ENCODE results near the gene NSUN7. TPM values are rescaled to one million over a fixed set of nuclear protein-coding genes. Genes with fewer than 3 reads are reported as not detected.

Gene NSUN7
- total RNA-seq, 2 donors from 2014 or later, result 4.5 to 6.7 TPM

GRCh38 chr4:40831146-40831907 is 81.6 kb downstream of the NSUN7 start:
- Mint-ChIP-seq H3K27ac (no peak overlapping the region), H3K4me3 (no peak overlapping the region), H3K9me3 (peaks cover 5 to 9% of the 10 kb centered on the region in 2 donors), H3K27me3 (ENCODE audit: low read depth) (no peaks in the 10 kb centered on the region), H3K36me3 (ENCODE audit: insufficient read depth in 2 of 2) (peaks cover 5 to 8% of the 10 kb centered on the region in 2 donors), H3K4me1 (ENCODE audit: low read depth) (peaks cover 9% of the 10 kb centered on the region)
- ATAC-seq (replicated peaks in 1 of 2), result no peak
- DNase-seq, result no peak

- Mint-ChIP-seq H3K36me3 (ENCODE audit: insufficient read depth in 2 of 2) (peaks cover 5 to 8% of the 10 kb centered on the region in 2 donors), H3K9me3 (peaks cover 5 to 9% of the 10 kb centered on the region in 2 donors), H3K4me1 (ENCODE audit: low read depth) (peaks cover 9% of the 10 kb centered on the region), H3K27me3 (ENCODE audit: low read depth) (no peaks in the 10 kb centered on the region), H3K27ac (no peak overlapping the region), H3K4me3 (no peak overlapping the region)
- no peak for ATAC-seq (replicated peaks in 1 of 2)
- no peak for DNase-seq
Observed at GRCh38 chr4:40832175-40832574, 82.4 kb downstream of the NSUN7 start.

GRCh38 chr4:40833212-40833611 is 83.5 kb downstream of the NSUN7 start:
- H3K36me3 Mint-ChIP-seq (ENCODE audit: insufficient read depth in 2 of 2), result peaks cover 1 to 4% of the 10 kb centered on the region in 2 donors
- no peak overlapping the region for H3K27ac Mint-ChIP-seq
- no peak overlapping the region for H3K4me3 Mint-ChIP-seq
- H3K27me3 Mint-ChIP-seq (ENCODE audit: low read depth), result no peaks in the 10 kb centered on the region
- DNase-seq, result no peak
- peaks cover 1% of the 10 kb centered on the region in 2 donors for H3K9me3 Mint-ChIP-seq
- ATAC-seq (replicated peaks in 1 of 2), result no peak
- H3K4me1 Mint-ChIP-seq (ENCODE audit: low read depth), result peaks cover 2% of the 10 kb centered on the region

- Mint-ChIP-seq H3K9me3 (no peaks in the 10 kb centered on the region), H3K4me3 (no peak overlapping the region), H3K27ac (no peak overlapping the region), H3K4me1 (ENCODE audit: low read depth) (peaks cover 7% of the 10 kb centered on the region), H3K27me3 (ENCODE audit: low read depth) (no peaks in the 10 kb centered on the region), H3K36me3 (ENCODE audit: insufficient read depth in 2 of 2) (no peaks in the 10 kb centered on the region)
- ATAC-seq (replicated peaks in 1 of 2) (no peak), DNase-seq (no peak)
Observed at GRCh38 chr4:40837094-40837870, 87.5 kb downstream of the NSUN7 start.

GRCh38 chr4:40838742-40839141 is 89.0 kb downstream of the NSUN7 start:
- Mint-ChIP-seq H3K36me3 (ENCODE audit: insufficient read depth in 2 of 2) (no peaks in the 10 kb centered on the region), H3K4me1 (ENCODE audit: low read depth) (peaks cover 7% of the 10 kb centered on the region), H3K4me3 (no peak overlapping the region), H3K27me3 (ENCODE audit: low read depth) (peaks cover 6% of the 10 kb centered on the region), H3K27ac (no peak overlapping the region), H3K9me3 (no peaks in the 10 kb centered on the region)
- no peak for DNase-seq
- ATAC-seq (replicated peaks in 1 of 2), result no peak

GRCh38 chr4:40840255-40840984 is 90.7 kb downstream of the NSUN7 start:
- Mint-ChIP-seq H3K4me1 (ENCODE audit: low read depth) (peaks cover 7% of the 10 kb centered on the region), H3K9me3 (no peaks in the 10 kb centered on the region), H3K27me3 (ENCODE audit: low read depth) (peaks cover 6% of the 10 kb centered on the region), H3K27ac (no peak overlapping the region), H3K4me3 (no peak overlapping the region), H3K36me3 (ENCODE audit: insufficient read depth in 2 of 2) (no peaks in the 10 kb centered on the region)
- DNase-seq, result no peak
- ATAC-seq (replicated peaks in 1 of 2), result no peak

- H3K36me3 Mint-ChIP-seq (ENCODE audit: insufficient read depth in 2 of 2), result no peaks in the 10 kb centered on the region
- H3K4me3 Mint-ChIP-seq, result no peak overlapping the region
- peak; percentile 83 to 84 for DNase-seq
- H3K27me3 Mint-ChIP-seq (ENCODE audit: low read depth), result peaks cover 6% of the 10 kb centered on the region
- H3K9me3 Mint-ChIP-seq, result no peaks in the 10 kb centered on the region
- no peak overlapping the region for H3K27ac Mint-ChIP-seq
- ATAC-seq (replicated peaks in 1 of 2), result peak; percentile 91
- H3K4me1 Mint-ChIP-seq (ENCODE audit: low read depth), result peaks cover 7% of the 10 kb centered on the region
Observed at GRCh38 chr4:40840985-40841571, 91.3 kb downstream of the NSUN7 start.

- H3K36me3 Mint-ChIP-seq (ENCODE audit: insufficient read depth in 2 of 2), result no peaks in the 10 kb centered on the region
- ATAC-seq (replicated peaks in 1 of 2), result no peak
- H3K4me1 Mint-ChIP-seq (ENCODE audit: low read depth), result peaks cover 7% of the 10 kb centered on the region
- no peak for DNase-seq
- no peak overlapping the region for H3K27ac Mint-ChIP-seq
- H3K9me3 Mint-ChIP-seq, result no peaks in the 10 kb centered on the region
- no peak overlapping the region for H3K4me3 Mint-ChIP-seq
- peaks cover 6% of the 10 kb centered on the region for H3K27me3 Mint-ChIP-seq (ENCODE audit: low read depth)
Observed at GRCh38 chr4:40842318-40842717, 92.6 kb downstream of the NSUN7 start.

- Mint-ChIP-seq H3K9me3 (no peaks in the 10 kb centered on the region), H3K36me3 (ENCODE audit: insufficient read depth in 2 of 2) (no peaks in the 10 kb centered on the region), H3K4me3 (no peak overlapping the region), H3K27me3 (ENCODE audit: low read depth) (peaks cover 6% of the 10 kb centered on the region), H3K4me1 (ENCODE audit: low read depth) (peaks cover 7% of the 10 kb centered on the region), H3K27ac (no peak overlapping the region)
- ATAC-seq (replicated peaks in 1 of 2) (no peak), DNase-seq (no peak)
Observed at GRCh38 chr4:40842725-40843423, 93.1 kb downstream of the NSUN7 start.

- H3K9me3 Mint-ChIP-seq, result no peaks in the 10 kb centered on the region
- peak; percentile 81 to 82 for ATAC-seq (replicated peaks in 1 of 2)
- peak; percentile 42 to 54 for DNase-seq
- peaks cover 9% of the 10 kb centered on the region for H3K27me3 Mint-ChIP-seq (ENCODE audit: low read depth)
- no peaks in the 10 kb centered on the region for H3K36me3 Mint-ChIP-seq (ENCODE audit: insufficient read depth in 2 of 2)
- H3K27ac Mint-ChIP-seq, result no peak overlapping the region
- no peak overlapping the region for H3K4me3 Mint-ChIP-seq
- peaks cover 7% of the 10 kb centered on the region for H3K4me1 Mint-ChIP-seq (ENCODE audit: low read depth)
Observed at GRCh38 chr4:40843696-40844095, 93.9 kb downstream of the NSUN7 start.

GRCh38 chr4:40844261-40844660 is 94.5 kb downstream of the NSUN7 start:
- H3K4me3 Mint-ChIP-seq, result no peak overlapping the region
- peaks cover 7% of the 10 kb centered on the region for H3K4me1 Mint-ChIP-seq (ENCODE audit: low read depth)
- H3K27me3 Mint-ChIP-seq (ENCODE audit: low read depth), result peaks cover 14% of the 10 kb centered on the region
- no peak for ATAC-seq (replicated peaks in 1 of 2)
- no peaks in the 10 kb centered on the region for H3K36me3 Mint-ChIP-seq (ENCODE audit: insufficient read depth in 2 of 2)
- H3K27ac Mint-ChIP-seq, result no peak overlapping the region
- no peaks in the 10 kb centered on the region for H3K9me3 Mint-ChIP-seq
- DNase-seq, result no peak

- no peaks in the 10 kb centered on the region for H3K9me3 Mint-ChIP-seq
- peaks cover 14% of the 10 kb centered on the region for H3K27me3 Mint-ChIP-seq (ENCODE audit: low read depth)
- H3K27ac Mint-ChIP-seq, result no peak overlapping the region
- H3K36me3 Mint-ChIP-seq (ENCODE audit: insufficient read depth in 2 of 2), result no peaks in the 10 kb centered on the region
- no peak overlapping the region for H3K4me3 Mint-ChIP-seq
- H3K4me1 Mint-ChIP-seq (ENCODE audit: low read depth), result peaks cover 7% of the 10 kb centered on the region
- DNase-seq, result no peak
- no peak for ATAC-seq (replicated peaks in 1 of 2)
Observed at GRCh38 chr4:40845154-40845835, 95.5 kb downstream of the NSUN7 start.

Measured in activated T-cell treated with anti-CD3 and anti-CD28 coated beads, Interleukin-2, amount 50 U/mL, for 72 hours (primary cell).